Measurements from ENCODE around the gene GFPT1.
"Not testable (repeated sequence)": the region's sequence is repeated elsewhere in the genome, so short reads cannot be mapped to it uniquely, and the experiment has no call there.

Gene GFPT1

DNA sequence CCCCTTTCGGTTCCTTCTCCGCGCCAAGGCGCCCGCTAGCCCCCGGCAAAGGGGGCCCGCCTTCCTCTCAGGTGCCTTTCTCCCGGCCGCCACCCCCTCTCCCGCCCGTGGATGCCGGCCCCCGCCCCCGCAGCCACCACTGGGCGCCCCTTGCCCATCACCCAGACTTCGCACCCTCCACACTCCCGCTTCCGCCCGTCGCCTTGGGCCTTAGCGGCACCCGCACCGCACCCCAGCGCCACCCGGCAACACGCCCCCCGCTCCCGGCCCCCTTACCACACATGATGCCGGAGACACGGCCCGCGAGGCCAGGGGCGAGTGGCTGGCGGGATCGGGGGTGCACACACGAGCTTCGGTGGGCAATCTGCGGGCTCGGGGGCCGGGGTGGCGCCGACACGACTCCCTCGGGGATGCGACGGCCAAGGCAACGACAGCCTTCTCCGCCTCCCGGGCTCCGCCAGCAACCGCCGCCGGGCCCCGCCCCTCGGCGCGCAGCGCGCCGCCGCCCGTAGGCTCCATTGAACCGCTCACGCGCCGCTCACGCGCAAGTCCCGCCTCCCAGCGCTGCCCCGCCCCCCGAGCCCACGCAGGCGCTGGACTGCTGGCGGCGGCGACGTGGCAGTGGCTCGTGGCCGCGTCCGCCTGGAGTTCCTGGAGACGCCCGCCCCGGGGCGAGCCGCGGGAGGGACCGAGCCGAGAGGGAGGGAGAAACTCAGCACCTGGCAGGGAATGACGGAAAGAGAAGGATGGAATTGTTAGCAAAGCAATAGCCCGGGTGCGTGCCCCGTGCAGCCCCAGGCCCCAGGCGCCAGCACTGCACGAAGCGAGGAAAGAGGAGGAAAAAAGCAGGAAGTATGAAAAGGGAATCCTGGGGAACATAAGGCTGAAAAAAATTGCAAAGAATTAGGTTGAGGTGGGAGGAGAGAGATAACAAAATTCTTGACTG is at the start of gene GFPT1:
Gene GFPT1 (minus strand): TSS at position 439 of the 946 bp plus-strand sequence. CDS start 156 bp downstream, at position 283.
- peak; percentile 59 for DNase-seq (ENCODE audit: low read depth)

GRCh38 chr2:69436596-69436937 is 49.5 kb upstream of the GFPT1 start:
- no peak for DNase-seq (ENCODE audit: low read depth)

DNA sequence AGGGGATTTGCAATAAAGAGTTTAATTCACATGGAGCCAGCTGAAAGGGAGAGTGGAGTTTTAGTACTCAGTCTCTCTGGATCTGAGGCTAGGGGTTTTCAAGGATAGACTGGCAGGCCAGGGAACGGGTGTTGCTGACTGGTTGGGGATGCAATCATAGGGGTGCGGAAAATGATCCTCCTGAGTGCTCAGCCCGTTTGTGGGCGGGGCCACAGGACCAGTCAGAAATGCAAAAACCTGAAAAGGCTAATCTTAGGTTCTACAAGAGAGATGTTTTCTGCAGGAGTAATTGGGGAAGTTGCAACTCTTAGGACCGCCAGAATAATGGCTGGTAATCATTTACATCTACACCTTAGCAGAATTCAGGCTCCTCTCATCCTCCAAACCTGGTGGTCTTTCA is 47.7 kb upstream of the GFPT1 start:
- DNase-seq (ENCODE audit: low read depth), result no peak

DNA sequence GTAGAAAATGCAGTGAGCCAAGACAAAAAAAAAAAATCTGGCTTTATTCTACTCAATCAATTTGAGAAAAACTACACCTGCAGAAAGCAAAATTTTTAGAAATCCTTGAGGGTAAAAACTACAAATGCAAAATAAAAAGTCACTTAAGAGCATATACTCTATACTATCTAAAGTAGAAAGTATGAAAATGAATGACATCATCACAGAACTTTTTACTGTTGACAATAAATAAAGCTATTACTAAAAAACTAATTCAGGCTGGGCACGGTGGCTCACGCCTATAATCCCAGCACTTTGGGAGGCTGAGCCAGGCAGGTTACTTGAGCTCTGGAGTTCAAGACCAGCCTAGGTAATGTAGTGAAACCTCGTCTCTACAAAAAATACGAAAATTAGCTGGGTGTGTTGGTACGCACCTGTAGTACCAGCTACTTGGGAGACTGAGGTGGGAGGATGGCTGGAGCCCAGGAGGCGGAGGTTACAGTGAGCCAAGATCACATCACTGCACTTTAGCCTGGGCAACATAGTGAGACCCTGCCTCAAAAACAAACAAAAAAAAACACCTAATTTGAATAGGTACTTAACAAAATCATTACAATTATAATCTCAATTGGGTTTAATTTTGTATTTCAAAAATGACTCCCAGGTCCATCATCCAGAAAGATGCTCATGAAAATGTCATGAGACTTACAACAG is 42.6 kb upstream of the GFPT1 start:
- DNase-seq (ENCODE audit: low read depth), result no peak

GRCh38 chr2:69428981-69429380 is 42.0 kb upstream of the GFPT1 start:
- DNase-seq (ENCODE audit: low read depth), result no peak

- no peak for DNase-seq (ENCODE audit: low read depth)
Measured at GRCh38 chr2:69424419-69424818, 37.4 kb upstream of the GFPT1 start.

DNA sequence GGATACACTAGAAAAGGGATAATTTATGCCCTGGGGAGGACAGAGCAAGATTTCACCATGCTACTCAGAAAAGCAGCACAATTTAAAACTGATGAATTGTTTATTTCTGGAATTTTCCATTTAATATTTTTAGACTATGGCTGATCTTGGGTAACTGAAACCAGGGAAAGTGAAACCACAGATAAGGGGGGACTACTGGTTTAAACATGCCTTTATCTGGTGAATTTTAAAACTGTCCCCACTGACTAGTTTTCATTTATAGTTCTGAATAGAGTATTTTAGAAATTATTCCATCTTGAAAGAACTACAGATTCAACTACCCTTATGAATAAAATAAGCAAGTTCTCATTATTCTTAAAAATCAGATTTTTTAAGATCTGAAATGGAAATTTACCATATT is 35.2 kb upstream of the GFPT1 start:
- no peak for DNase-seq (ENCODE audit: low read depth)

GRCh38 chr2:69419111-69419510 is 32.1 kb upstream of the GFPT1 start:
- not testable (repeated sequence) for DNase-seq (ENCODE audit: low read depth)

DNA sequence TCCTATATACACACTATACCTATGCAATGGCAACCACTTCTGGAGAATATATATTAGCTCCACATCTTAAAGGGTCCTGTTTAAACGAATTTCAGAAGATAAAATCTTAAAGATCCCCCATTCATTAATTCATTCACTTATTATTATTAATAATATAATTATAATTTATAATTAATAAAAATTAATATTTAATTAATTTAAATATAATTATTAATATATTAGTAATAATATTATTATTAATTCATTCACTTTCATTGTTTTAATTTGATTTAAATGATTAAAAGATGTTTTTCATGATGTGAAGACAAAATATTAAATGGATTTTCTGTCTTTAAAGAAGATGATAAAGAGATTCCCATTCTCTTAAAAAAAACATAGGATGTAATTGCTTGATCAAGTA is 29.1 kb upstream of the GFPT1 start:
- DNase-seq (ENCODE audit: low read depth), result no peak

GRCh38 chr2:69411120-69411519 is 24.1 kb upstream of the GFPT1 start:
- no peak for DNase-seq (ENCODE audit: low read depth)

DNA sequence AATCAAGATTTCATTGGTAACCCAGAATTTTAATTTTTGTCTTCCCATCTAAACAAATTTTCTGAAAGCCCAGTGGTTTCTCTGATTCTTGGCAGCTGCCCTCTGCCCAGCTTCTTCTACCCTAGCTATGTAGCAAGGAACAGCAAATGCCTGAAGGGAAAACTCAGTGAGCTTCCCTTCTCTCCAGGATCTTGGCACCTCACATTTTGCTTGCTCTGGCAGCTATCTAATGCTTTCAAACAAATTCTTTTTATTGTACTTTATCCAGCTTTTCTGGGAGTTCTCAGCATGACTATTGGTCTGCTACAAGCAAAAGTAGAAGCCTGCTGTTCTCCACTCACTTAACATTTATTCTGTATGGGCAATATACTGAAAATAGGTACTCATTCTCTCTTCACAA is 18.3 kb upstream of the GFPT1 start:
- no peak for DNase-seq (ENCODE audit: low read depth)

DNA sequence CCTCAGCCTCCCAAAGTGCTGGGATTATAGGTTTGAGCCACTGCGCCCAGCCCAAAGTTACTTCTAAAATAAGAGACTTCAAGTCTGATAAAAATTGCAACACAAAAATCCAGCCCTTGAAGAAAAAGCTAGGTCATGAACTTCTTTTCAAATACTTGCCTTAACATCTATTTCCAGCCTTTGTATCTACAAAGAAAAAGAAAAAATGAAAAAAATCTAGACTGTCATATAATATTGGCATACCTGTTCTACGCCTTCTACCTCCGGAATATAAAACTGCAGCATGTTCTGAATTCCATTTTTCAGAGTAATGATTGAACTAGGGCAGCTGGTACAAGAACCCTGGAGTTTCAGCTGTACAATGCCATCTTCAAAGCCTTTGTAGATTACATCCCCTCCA is 13.1 kb upstream of the GFPT1 start:
- DNase-seq (ENCODE audit: low read depth), result no peak

GRCh38 chr2:69397234-69397633 is 10.2 kb upstream of the GFPT1 start:
- DNase-seq (ENCODE audit: low read depth), result no peak

- DNase-seq (ENCODE audit: low read depth), result no peak
Measured at GRCh38 chr2:69395866-69396265, 8.8 kb upstream of the GFPT1 start.

- no peak for DNase-seq (ENCODE audit: low read depth)
Measured at GRCh38 chr2:69393963-69394362, 6.9 kb upstream of the GFPT1 start.

DNA sequence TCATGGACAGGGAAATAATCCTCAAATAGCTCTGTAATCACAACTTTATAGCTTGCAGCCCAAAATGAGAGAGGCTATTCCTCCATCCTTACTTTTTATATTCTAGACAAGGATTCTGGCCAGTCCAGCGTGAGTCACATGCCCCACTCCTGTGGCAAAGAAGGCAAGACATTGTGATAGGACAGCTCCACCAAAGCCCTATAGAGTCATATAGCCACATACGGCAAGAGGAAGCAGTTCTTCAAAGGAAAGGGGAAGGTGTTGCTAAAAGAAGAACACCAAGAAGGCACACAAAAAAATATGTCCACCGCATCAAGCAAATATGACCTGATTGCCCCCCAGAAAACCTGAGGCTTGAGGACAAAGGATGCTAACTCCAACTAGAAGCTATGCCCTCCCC is 3.4 kb upstream of the GFPT1 start:
- DNase-seq (ENCODE audit: low read depth), result no peak

DNA sequence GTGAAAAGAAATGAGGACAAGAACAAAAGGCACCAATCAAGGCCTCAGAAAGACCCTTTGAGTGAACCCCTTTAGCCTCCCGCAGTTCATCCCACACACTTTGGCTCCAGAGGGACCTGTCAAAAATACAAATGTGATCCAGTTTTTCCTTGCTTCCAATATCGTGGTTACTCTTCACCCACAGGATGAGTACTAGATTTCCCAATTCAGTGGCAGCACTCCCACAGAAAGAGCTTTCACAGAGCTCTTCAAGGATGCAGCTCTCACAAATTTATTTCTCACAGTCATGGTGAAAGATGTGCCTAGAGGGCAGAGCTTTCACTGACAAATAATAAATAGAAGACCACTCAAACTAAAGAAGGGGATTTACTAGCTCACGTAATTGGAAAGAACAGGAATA is 3.0 kb upstream of the GFPT1 start:
- DNase-seq (ENCODE audit: low read depth), result no peak

DNA sequence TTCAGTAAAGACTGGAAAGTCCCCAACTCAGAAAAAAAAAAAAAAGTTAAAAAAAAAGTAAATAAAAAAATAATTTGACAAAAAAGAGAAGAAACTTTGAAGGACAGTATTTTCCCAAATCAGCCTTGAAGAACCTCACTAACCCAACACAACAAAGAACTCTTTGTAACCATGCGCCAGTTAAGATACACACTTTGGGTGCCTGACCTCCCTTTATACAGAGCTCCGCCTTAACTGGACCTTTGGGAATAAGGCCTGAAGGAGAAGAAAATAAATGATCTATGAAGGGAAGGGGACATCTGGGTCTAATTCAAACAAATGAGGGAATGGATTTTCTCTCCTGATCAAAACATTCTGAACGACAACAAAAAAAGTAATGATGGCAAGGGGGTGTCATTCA is 2.2 kb upstream of the GFPT1 start:
- DNase-seq (ENCODE audit: low read depth), result no peak

DNA sequence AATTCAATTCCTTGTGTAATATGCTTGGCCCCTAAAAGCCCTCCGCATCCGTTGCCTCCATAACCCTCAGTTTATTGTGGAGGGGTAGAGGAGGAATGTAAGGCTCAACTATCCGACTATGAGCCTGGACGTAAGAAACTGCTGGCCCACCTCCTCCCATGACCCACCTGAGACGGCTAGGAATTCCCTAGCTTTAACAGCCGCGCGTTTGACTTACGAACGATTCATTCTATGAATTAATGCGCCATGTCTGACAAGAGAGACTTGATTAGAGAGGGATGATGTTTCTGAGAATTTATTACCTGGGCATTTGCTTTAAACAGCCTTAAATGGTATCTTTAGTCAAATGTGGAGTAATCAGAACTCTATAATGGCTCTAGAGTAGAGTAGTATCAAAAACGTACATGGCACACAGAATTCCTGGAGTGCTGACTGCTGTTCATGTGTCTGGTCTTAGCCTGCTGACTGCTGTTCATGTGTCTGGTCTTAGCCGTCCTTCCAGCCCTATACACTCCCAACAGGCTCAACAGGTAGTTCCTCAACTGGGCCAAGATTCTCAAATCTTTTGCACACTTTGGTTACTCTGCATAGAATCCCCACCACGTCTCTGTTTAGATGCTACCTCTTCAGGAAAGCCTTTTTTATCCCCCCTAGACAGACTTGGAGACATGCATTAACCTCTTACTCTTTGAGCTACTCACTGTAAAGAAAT is 899 bp upstream of the GFPT1 start:
- no peak for DNase-seq (ENCODE audit: low read depth)

DNA sequence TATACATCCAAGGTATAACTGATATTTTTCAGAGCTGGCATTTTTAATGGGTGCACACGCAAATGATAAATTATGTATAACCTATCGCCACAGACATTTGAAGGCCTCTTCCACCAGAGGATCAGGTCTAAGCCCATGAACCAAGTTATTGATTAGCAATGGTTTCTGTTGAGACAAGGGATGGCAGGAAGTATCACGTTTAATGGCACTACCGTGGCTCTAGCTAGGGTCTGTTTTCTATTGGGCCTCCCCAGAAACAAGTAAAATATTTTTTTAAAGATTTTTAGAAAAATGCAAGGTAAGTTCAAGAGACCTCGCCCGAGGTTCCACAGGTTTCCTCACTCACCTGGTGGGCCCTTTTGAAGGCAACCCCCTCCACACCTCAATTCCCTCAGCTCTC is 667 bp downstream of the GFPT1 start:
- DNase-seq (ENCODE audit: low read depth), result no peak

GRCh38 chr2:69385443-69386151 is 1.4 kb downstream of the GFPT1 start:
- no peak for DNase-seq (ENCODE audit: low read depth)

DNA sequence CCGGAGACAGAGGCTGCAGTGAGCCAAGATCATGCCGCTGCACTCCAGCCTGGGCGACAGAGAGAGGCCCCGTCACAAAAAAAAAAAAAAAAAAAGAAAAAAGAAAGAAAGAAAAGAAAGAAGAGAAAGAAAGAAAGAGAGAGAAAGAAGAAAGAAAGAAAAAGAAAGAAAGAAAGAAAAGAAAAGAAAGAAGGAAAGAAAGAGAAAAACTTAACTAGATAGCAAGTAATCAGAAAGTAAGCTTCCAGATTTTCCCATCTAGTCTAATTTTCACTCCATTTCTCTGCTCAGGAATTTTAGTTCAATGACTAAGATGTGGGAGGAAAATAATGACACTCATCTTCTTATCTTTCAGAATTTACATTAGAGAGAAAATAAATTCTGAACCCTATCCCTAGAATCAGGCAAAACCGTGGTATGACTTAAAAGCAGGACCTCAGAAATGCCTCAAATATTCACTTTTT is 2.4 kb downstream of the GFPT1 start:
- DNase-seq (ENCODE audit: low read depth), result no peak

Measured in non-pigmented ciliary epithelial cell (primary cell).